ENCODE measurements around the gene ZDHHC5. TPM values are rescaled to one million over a fixed set of nuclear protein-coding genes. Genes with fewer than 3 reads are reported as not detected.
A peak's percentile ranks its signal among the peaks of the same experiment; 100 is the strongest.

The ZDHHC5 gene
- total RNA-seq, 1 experiment from 2014 or later = 51.6 TPM

DNA sequence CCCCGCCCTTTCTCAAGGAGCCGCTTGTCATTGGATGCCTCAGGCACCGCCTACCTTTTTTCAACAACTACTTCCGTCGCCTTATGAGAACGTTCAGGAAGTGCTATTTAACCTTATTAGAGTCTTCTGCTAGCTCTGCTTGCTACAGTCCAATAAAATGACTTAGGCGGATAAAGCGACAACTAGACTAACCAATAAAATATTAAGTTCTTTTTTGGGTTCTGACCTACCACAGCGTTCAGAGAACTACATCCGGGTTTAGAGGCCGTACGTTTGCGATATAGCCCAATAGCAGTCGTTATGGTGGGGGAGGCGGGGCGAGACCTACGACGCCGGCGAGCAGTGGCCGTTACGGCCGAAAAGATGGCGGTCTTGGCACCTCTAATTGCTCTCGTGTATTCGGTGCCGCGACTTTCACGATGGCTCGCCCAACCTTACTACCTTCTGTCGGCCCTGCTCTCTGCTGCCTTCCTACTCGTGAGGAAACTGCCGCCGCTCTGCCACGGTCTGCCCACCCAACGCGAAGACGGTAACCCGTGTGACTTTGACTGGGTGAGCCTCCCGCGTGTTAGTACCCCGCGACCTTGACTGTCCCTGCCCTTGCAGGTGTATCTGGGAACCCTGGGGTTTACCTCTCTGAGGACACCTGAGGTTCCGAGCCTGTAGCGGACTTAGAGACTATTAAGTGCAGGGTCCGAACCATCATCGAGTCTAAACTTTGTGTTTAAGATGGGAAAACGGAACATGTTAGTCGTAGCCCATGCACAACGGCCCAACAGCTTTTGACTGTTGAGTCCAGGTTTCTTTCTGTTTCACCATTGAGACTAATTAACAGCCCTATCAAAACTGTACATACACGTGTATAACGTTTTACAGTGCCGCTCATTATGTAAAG lies 44.6 kb downstream of the ZDHHC5 start, which contains the start of gene TMX2 (continued):
- TF ChIP-seq ATF1 (CRISPR knock-in tag; IDR thresholded peaks at IDR 0.05) = no peak
- peak; percentile 84; the same call in 1 of the 2 replicates for TF ChIP-seq JUN (CRISPR knock-in tag; IDR thresholded peaks at IDR 0.05)
- TF ChIP-seq NR2C2 (CRISPR knock-in tag; IDR thresholded peaks at IDR 0.05) = peak; percentile 71; the same call in 1 of the 2 replicates
- peak; percentile 73; the same call in 1 of the 2 replicates for TF ChIP-seq ETV6 (CRISPR knock-in tag; IDR thresholded peaks at IDR 0.05)
- TF ChIP-seq ZNF121 (CRISPR knock-in tag; IDR thresholded peaks at IDR 0.05) = 0 out of 2 replicates have a peak, but pooled peaks have one; percentile 17
- TF ChIP-seq TCF7 (CRISPR knock-in tag; IDR thresholded peaks at IDR 0.05; ENCODE audit: low read depth) = no peak
- no peak for TF ChIP-seq NFE2L1 (CRISPR knock-in tag; IDR thresholded peaks at IDR 0.05)
- TF ChIP-seq, protein P1, sequence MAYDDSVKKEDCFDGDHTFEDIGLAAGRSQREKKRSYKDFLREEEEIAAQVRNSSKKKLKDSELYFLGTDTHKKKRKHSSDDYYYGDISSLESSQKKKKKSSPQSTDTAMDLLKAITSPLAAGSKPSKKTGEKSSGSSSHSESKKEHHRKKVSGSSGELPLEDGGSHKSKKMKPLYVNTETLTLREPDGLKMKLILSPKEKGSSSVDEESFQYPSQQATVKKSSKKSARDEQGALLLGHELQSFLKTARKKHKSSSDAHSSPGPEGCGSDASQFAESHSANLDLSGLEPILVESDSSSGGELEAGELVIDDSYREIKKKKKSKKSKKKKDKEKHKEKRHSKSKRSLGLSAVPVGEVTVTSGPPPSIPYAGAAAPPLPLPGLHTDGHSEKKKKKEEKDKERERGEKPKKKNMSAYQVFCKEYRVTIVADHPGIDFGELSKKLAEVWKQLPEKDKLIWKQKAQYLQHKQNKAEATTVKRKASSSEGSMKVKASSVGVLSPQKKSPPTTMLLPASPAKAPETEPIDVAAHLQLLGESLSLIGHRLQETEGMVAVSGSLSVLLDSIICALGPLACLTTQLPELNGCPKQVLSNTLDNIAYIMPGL (CRISPR knock-in tag; IDR thresholded peaks at IDR 0.05) = peak; percentile 66; the same call in 1 of the 2 replicates
- no peak for TF ChIP-seq SMAD4 (CRISPR knock-in tag; IDR thresholded peaks at IDR 0.05)
- TF ChIP-seq, protein P2, sequence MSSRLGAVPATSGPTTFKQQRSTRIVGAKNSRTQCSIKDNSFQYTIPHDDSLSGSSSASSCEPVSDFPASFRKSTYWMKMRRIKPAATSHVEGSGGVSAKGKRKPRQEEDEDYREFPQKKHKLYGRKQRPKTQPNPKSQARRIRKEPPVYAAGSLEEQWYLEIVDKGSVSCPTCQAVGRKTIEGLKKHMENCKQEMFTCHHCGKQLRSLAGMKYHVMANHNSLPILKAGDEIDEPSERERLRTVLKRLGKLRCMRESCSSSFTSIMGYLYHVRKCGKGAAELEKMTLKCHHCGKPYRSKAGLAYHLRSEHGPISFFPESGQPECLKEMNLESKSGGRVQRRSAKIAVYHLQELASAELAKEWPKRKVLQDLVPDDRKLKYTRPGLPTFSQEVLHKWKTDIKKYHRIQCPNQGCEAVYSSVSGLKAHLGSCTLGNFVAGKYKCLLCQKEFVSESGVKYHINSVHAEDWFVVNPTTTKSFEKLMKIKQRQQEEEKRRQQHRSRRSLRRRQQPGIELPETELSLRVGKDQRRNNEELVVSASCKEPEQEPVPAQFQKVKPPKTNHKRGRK (CRISPR knock-in tag; IDR thresholded peaks at IDR 0.05; ENCODE audit: borderline replicate concordance) = no peak
- no peak for TF ChIP-seq EMX1 (CRISPR knock-in tag; IDR thresholded peaks at IDR 0.05)
- TF ChIP-seq, protein P3, sequence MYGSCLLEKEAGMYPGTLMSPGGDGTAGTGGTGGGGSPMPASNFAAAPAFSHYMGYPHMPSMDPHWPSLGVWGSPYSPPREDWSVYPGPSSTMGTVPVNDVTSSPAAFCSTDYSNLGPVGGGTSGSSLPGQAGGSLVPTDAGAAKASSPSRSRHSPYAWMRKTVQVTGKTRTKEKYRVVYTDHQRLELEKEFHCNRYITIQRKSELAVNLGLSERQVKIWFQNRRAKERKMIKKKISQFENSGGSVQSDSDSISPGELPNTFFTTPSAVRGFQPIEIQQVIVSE (CRISPR knock-in tag; IDR thresholded peaks at IDR 0.05; ENCODE audit: borderline replicate concordance) = no peak
- 0 out of 2 replicates have a peak, but pooled peaks have one; percentile 62 for TF ChIP-seq TEAD1 (CRISPR knock-in tag; IDR thresholded peaks at IDR 0.05)
- TF ChIP-seq, protein P4, sequence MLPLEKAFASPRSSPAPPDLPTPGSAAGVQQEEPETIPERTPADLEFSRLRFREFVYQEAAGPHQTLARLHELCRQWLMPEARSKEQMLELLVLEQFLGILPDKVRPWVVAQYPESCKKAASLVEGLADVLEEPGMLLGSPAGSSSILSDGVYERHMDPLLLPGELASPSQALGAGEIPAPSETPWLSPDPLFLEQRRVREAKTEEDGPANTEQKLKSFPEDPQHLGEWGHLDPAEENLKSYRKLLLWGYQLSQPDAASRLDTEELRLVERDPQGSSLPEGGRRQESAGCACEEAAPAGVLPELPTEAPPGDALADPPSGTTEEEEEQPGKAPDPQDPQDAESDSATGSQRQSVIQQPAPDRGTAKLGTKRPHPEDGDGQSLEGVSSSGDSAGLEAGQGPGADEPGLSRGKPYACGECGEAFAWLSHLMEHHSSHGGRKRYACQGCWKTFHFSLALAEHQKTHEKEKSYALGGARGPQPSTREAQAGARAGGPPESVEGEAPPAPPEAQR (CRISPR knock-in tag; IDR thresholded peaks at IDR 0.05) = no peak

DNA sequence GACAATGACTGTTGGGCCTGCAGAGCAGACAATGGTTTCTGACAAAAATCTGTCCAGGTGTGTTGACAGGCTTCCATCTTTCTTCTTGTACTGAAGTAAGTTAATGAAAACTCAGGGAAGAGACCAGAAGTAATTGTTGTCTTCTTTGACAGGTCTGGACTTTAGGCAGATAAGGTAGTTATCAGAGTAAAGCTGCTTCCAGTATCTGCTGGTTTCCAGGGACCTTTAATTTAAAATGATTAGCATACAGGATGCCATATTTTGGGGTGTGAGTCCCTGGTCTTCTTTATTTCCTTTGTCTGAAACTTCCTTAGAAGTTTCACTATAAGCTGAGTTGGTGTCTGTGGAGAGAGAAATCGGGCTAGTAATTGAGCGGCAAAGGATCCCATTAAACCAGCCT lies 45.9 kb downstream of the ZDHHC5 start:
- no peaks in the 10 kb centered on the region for H3K27me3 Mint-ChIP-seq (ENCODE audit: low read depth)
- H3K4me3 Mint-ChIP-seq = peak overlapping the region; percentile 100
- ATAC-seq = no peak
- no peak for DNase-seq (ENCODE audit: low spot score)
- H3K4me1 Mint-ChIP-seq = peaks cover 26% of the 10 kb centered on the region
- peaks cover 35% of the 10 kb centered on the region for H3K36me3 Mint-ChIP-seq
- ChIA-PET POLR2A (interaction anchor here (0.5 kb wide), 1 partner anchor 10 kb away, joined by 3 read pairs; no protein-coding TSS in a partner anchor), CTCF (interaction anchor here (1.4 to 4.2 kb wide), 2 partner anchors 14 to 87 kb away, joined by 4 to 31 read pairs; no protein-coding TSS in a partner anchor)
- peaks cover 7% of the 10 kb centered on the region for H3K9me3 Mint-ChIP-seq
- H3K27ac Mint-ChIP-seq = peak overlapping the region; percentile 99; the same call in 1 of the 2 replicates
- TF ChIP-seq, protein P5, sequence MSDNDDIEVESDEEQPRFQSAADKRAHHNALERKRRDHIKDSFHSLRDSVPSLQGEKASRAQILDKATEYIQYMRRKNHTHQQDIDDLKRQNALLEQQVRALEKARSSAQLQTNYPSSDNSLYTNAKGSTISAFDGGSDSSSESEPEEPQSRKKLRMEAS (CRISPR knock-in tag; IDR thresholded peaks at IDR 0.05) = no peak
- TF ChIP-seq CBFB (CRISPR knock-in tag; IDR thresholded peaks at IDR 0.05; ENCODE audit: low read depth) (no peak), FOXK1 (CRISPR knock-in tag; IDR thresholded peaks at IDR 0.05) (no peak), ESRRA (CRISPR knock-in tag; IDR thresholded peaks at IDR 0.05; ENCODE audit: borderline replicate concordance) (no peak)
- TF ChIP-seq, protein P6, sequence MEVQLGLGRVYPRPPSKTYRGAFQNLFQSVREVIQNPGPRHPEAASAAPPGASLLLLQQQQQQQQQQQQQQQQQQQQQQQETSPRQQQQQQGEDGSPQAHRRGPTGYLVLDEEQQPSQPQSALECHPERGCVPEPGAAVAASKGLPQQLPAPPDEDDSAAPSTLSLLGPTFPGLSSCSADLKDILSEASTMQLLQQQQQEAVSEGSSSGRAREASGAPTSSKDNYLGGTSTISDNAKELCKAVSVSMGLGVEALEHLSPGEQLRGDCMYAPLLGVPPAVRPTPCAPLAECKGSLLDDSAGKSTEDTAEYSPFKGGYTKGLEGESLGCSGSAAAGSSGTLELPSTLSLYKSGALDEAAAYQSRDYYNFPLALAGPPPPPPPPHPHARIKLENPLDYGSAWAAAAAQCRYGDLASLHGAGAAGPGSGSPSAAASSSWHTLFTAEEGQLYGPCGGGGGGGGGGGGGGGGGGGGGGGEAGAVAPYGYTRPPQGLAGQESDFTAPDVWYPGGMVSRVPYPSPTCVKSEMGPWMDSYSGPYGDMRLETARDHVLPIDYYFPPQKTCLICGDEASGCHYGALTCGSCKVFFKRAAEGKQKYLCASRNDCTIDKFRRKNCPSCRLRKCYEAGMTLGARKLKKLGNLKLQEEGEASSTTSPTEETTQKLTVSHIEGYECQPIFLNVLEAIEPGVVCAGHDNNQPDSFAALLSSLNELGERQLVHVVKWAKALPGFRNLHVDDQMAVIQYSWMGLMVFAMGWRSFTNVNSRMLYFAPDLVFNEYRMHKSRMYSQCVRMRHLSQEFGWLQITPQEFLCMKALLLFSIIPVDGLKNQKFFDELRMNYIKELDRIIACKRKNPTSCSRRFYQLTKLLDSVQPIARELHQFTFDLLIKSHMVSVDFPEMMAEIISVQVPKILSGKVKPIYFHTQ (CRISPR knock-in tag; IDR thresholded peaks at IDR 0.05) = no peak
- TF ChIP-seq, protein P7, sequence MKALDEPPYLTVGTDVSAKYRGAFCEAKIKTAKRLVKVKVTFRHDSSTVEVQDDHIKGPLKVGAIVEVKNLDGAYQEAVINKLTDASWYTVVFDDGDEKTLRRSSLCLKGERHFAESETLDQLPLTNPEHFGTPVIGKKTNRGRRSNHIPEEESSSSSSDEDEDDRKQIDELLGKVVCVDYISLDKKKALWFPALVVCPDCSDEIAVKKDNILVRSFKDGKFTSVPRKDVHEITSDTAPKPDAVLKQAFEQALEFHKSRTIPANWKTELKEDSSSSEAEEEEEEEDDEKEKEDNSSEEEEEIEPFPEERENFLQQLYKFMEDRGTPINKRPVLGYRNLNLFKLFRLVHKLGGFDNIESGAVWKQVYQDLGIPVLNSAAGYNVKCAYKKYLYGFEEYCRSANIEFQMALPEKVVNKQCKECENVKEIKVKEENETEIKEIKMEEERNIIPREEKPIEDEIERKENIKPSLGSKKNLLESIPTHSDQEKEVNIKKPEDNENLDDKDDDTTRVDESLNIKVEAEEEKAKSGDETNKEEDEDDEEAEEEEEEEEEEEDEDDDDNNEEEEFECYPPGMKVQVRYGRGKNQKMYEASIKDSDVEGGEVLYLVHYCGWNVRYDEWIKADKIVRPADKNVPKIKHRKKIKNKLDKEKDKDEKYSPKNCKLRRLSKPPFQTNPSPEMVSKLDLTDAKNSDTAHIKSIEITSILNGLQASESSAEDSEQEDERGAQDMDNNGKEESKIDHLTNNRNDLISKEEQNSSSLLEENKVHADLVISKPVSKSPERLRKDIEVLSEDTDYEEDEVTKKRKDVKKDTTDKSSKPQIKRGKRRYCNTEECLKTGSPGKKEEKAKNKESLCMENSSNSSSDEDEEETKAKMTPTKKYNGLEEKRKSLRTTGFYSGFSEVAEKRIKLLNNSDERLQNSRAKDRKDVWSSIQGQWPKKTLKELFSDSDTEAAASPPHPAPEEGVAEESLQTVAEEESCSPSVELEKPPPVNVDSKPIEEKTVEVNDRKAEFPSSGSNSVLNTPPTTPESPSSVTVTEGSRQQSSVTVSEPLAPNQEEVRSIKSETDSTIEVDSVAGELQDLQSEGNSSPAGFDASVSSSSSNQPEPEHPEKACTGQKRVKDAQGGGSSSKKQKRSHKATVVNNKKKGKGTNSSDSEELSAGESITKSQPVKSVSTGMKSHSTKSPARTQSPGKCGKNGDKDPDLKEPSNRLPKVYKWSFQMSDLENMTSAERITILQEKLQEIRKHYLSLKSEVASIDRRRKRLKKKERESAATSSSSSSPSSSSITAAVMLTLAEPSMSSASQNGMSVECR (CRISPR knock-in tag; IDR thresholded peaks at IDR 0.05; ENCODE audit: borderline replicate concordance) = no peak

All from WTC11 (cell line).